H9 (cell line): Measurements from ENCODE around the gene CFAP61. TPM values are rescaled to one million over a fixed set of nuclear protein-coding genes. Genes with fewer than 3 reads are reported as not detected.

Source experiments
- DNase-seq: peaks from one replicate; pipeline ENCODE4 v3.0.0-alpha.2; 2017
- H2AFZ ChIP-seq: one replicate; pipeline ENCODE4 v1.6.1; 2013; ENCODE audit warnings: mild to moderate bottlenecking, low read length, control low read depth, moderate library complexity
- H2AK5ac ChIP-seq: 2 replicates; pipeline ENCODE4 v1.6.1; 2013; ENCODE audit warnings: low read length, control low read depth, mixed read lengths; ENCODE audit not compliant: insufficient read length
- H2BK120ac ChIP-seq: one replicate; pipeline ENCODE4 v1.6.1; 2013; ENCODE audit warnings: low read depth, mild to moderate bottlenecking, low read length, control low read depth, inconsistent platforms; ENCODE audit not compliant: poor library complexity, severe bottlenecking
- H2BK12ac ChIP-seq: 2 replicates; pipeline ENCODE4 v1.6.1; 2013; ENCODE audit warnings: low read length, control low read depth, mixed read lengths, low read depth; ENCODE audit not compliant: insufficient read length
- H2BK15ac ChIP-seq: 2 replicates; pipeline ENCODE4 v1.6.1; 2013; ENCODE audit warnings: low read depth, low read length, control low read depth
- H2BK20ac ChIP-seq: one replicate; pipeline ENCODE4 v1.6.1; 2013; ENCODE audit warnings: low read depth, mild to moderate bottlenecking, low read length, control low read depth, inconsistent platforms; ENCODE audit not compliant: poor library complexity, severe bottlenecking
- H2BK5ac ChIP-seq: 2 replicates; pipeline ENCODE4 v1.6.1; 2013; ENCODE audit warnings: low read length, control low read depth, mixed read lengths; ENCODE audit not compliant: insufficient read length
- H3K14ac ChIP-seq: 2 replicates; pipeline ENCODE4 v1.6.1; 2013; ENCODE audit warnings: low read length, control low read depth; ENCODE audit not compliant: insufficient read depth
- H3K18ac ChIP-seq: 2 replicates; pipeline ENCODE4 v1.6.1; 2013; ENCODE audit warnings: low read depth, mild to moderate bottlenecking, mixed read lengths, low read length, control low read depth; ENCODE audit not compliant: insufficient read length
- H3K23ac ChIP-seq: 2 replicates; pipeline ENCODE4 v1.6.1; 2013; ENCODE audit warnings: low read length, control low read depth, mixed read lengths, low read depth; ENCODE audit not compliant: insufficient read length
- H3K23me2 ChIP-seq: 2 replicates; pipeline ENCODE4 v1.6.1; 2013; ENCODE audit warnings: low read depth, mild to moderate bottlenecking, mixed read lengths, low read length, control low read depth; ENCODE audit not compliant: insufficient read length, poor library complexity, severe bottlenecking
- H3K27ac ChIP-seq: 2 replicates; pipeline ENCODE4 v1.5.1; 2013; ENCODE audit warnings: low read length, control low read depth, mixed read lengths, low read depth; ENCODE audit not compliant: insufficient read length
- H3K27me3 ChIP-seq: 2 replicates; pipeline ENCODE4 v1.6.1; 2013; ENCODE audit warnings: low read length, control low read depth, inconsistent platforms; ENCODE audit not compliant: insufficient read depth
- H3K4ac ChIP-seq: 2 replicates; pipeline ENCODE4 v1.6.1; 2013; ENCODE audit warnings: low read depth, mild to moderate bottlenecking, control low read depth, inconsistent platforms, low read length, moderate library complexity
- H3K4me1 ChIP-seq: 2 replicates; pipeline ENCODE4 v1.6.1; 2013; ENCODE audit warnings: low read length, control low read depth, inconsistent platforms; ENCODE audit not compliant: insufficient read depth
- H3K4me2 ChIP-seq: 2 replicates; pipeline ENCODE4 v1.6.1; 2013; ENCODE audit warnings: low read length, control low read depth, mixed read lengths; ENCODE audit not compliant: insufficient read length, insufficient read depth
- H3K56ac ChIP-seq: 2 replicates; pipeline ENCODE4 v1.6.1; 2013; ENCODE audit warnings: low read depth, mild to moderate bottlenecking, mixed read lengths, low read length, control low read depth; ENCODE audit not compliant: insufficient read length
- H3K79me1 ChIP-seq: 2 replicates; pipeline ENCODE4 v1.6.1; 2013; ENCODE audit warnings: low read depth, mild to moderate bottlenecking, moderate library complexity, low read length, control low read depth, inconsistent platforms; ENCODE audit not compliant: insufficient read depth, poor library complexity, severe bottlenecking
- H3K79me2 ChIP-seq: 2 replicates; pipeline ENCODE4 v1.6.1; 2013; ENCODE audit warnings: low read length, control low read depth, inconsistent platforms; ENCODE audit not compliant: insufficient read depth
- H3K9ac ChIP-seq: 2 replicates; pipeline ENCODE4 v1.6.1; 2013; ENCODE audit warnings: low read length, control low read depth, mixed read lengths; ENCODE audit not compliant: insufficient read length; ENCODE audit errors: extremely low read depth
- H3K9me3 ChIP-seq: one replicate; pipeline ENCODE4 v1.6.1; 2013; ENCODE audit warnings: low read depth, low read length, inconsistent platforms; ENCODE audit not compliant: control insufficient read depth
- H3T11ph ChIP-seq: one replicate; pipeline ENCODE4 v1.6.1; 2013; ENCODE audit warnings: mild to moderate bottlenecking, low read length, control low read depth, inconsistent platforms
- H4K20me1 ChIP-seq: one replicate; pipeline ENCODE4 v1.6.1; 2013; ENCODE audit not compliant: control insufficient read depth, insufficient read length, insufficient read depth
- H4K5ac ChIP-seq: 2 replicates; pipeline ENCODE4 v1.6.1; 2013; ENCODE audit warnings: low read depth, mild to moderate bottlenecking, mixed read lengths, low read length, control low read depth; ENCODE audit not compliant: insufficient read length
- H4K8ac ChIP-seq: replicated peaks from 2 replicates; pipeline ENCODE4 v1.6.1; 2013; ENCODE audit warnings: low read length, control low read depth, mixed read lengths, low read depth; ENCODE audit not compliant: insufficient read length
- H4K91ac ChIP-seq: 2 replicates; pipeline ENCODE4 v1.6.1; 2013; ENCODE audit warnings: low read depth, mild to moderate bottlenecking, moderate library complexity, mixed read lengths, low read length, control low read depth; ENCODE audit not compliant: insufficient read length
- H3K27ac Mint-ChIP-seq, 3 experiments: 2 replicates in 2 of 3; 3 replicates in 1 of 3; pipeline ENCODE4 v1.8.0; 2020 to 2021; ENCODE audit warnings: mixed read lengths in 3 of 3, mild to moderate bottlenecking in 1 of 3, moderate library complexity in 1 of 3
- H3K27me3 Mint-ChIP-seq: 2 replicates; pipeline ENCODE4 v1.8.0; 2021; ENCODE audit warnings: low read depth, mild to moderate bottlenecking, moderate library complexity, mixed read lengths
- H3K36me3 Mint-ChIP-seq, 3 experiments: 2 replicates in 2 of 3; 3 replicates in 1 of 3; pipeline ENCODE4 v1.8.0; 2020 to 2021; ENCODE audit warnings: low read depth in 3 of 3, mixed read lengths in 3 of 3; ENCODE audit not compliant: insufficient read depth in 1 of 3
- H3K4me1 Mint-ChIP-seq, 2 experiments: 2 replicates each; pipeline ENCODE4 v1.8.0; 2020; ENCODE audit warnings: mixed read lengths in 2 of 2
- H3K4me3 Mint-ChIP-seq, 2 experiments: 2 replicates in 1 of 2; 3 replicates in 1 of 2; pipeline ENCODE4 v1.8.0; 2020 to 2021; ENCODE audit warnings: mild to moderate bottlenecking in 2 of 2, mixed read lengths in 2 of 2, moderate library complexity in 1 of 2
- H3K9me3 Mint-ChIP-seq, 2 experiments: 2 replicates in 1 of 2; 3 replicates in 1 of 2; pipeline ENCODE4 v1.8.0; 2020; ENCODE audit warnings: mild to moderate bottlenecking in 2 of 2, mixed read lengths in 2 of 2, moderate library complexity in 1 of 2
- WGBS: extraction: QIAGEN DNeasy Blood & Tissue Kit; methylation state at CpG from one replicate; pipeline ENCODE4 v1.1.7; 2013; ENCODE audit warnings: missing lambda C conversion rate, low lambda C conversion rate, mixed read lengths; ENCODE audit not compliant: insufficient read length; ENCODE audit errors: extremely low coverage; 5-methylcytosine and 5-hydroxymethylcytosine counted together
- total RNA-seq: library from RNA; stranded (reverse); gene quantifications from 2 replicates; pipeline ENCODE4 v1.2.1, GENCODE V29; 2021
- TF ChIP-seq, protein P1 (sequence below): fragments of 200-600 bp; sonication (generic); conservative IDR thresholded peaks from 3 replicates; pipeline ENCODE4 v1.8.0; 2021; ENCODE audit warnings: antibody characterized with exemption, mild to moderate bottlenecking

CFAP61 gene
- total RNA-seq, 1 experiment from 2014 or later, result 0.44 TPM

DNA sequence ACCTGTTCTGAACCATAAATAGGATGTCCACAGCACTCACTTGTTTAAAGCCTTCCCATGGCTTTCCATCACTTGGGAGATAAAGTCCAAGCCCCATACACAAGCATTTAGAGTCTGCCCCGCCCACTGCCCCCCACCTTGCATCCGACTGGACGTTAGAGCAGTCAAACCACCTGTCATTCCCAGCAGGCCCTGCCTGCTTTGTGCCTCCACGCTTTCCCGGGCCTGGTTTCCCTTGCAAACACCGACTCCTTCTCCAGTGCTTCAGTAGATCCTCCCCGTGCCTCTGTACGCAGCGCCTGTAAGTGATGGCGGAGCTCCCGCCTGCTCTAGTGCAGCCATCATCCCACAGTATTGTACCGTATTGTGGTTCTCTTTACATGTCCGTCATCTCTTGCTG, 277.2 kb downstream of the CFAP61 start:
- H3K36me3 Mint-ChIP-seq, result no peaks in the 10 kb centered on the region

More for the DNA sequence above, 277.2 kb downstream of the CFAP61 start:
- Histone ChIP-seq H3K9me3 (no peaks in the 10 kb centered on the region), H2BK5ac (no peak overlapping the region), H4K20me1 (no peaks in the 10 kb centered on the region), H2BK15ac (no peak overlapping the region), H4K5ac (no peak overlapping the region), H3K4ac (no peak overlapping the region), H3K23ac (no peak overlapping the region), H3K14ac (no peak overlapping the region), H3K4me2 (no peak overlapping the region), H2AK5ac (no peak overlapping the region), H3K23me2 (no peaks in the 10 kb centered on the region), H4K8ac (no peak overlapping the region), H3K79me2 (no peaks in the 10 kb centered on the region; the same call in 1 of the 2 replicates), H3K79me1 (no peaks in the 10 kb centered on the region), H4K91ac (no peak overlapping the region), H3T11ph (no peak overlapping the region), H3K27me3 (no peaks in the 10 kb centered on the region), H3K18ac (no peak overlapping the region), H3K56ac (no peak overlapping the region), H2BK120ac (no peak overlapping the region), H3K27ac (no peak overlapping the region), H3K9ac (no peak overlapping the region), H2BK12ac (no peak overlapping the region), H3K4me1 (no peaks in the 10 kb centered on the region), H2AFZ (no peak overlapping the region), H2BK20ac (no peak overlapping the region)
- H3K4me3 Mint-ChIP-seq, result no peak overlapping the region; a peak in 1 of 5 replicates
- TF ChIP-seq, protein P1, sequence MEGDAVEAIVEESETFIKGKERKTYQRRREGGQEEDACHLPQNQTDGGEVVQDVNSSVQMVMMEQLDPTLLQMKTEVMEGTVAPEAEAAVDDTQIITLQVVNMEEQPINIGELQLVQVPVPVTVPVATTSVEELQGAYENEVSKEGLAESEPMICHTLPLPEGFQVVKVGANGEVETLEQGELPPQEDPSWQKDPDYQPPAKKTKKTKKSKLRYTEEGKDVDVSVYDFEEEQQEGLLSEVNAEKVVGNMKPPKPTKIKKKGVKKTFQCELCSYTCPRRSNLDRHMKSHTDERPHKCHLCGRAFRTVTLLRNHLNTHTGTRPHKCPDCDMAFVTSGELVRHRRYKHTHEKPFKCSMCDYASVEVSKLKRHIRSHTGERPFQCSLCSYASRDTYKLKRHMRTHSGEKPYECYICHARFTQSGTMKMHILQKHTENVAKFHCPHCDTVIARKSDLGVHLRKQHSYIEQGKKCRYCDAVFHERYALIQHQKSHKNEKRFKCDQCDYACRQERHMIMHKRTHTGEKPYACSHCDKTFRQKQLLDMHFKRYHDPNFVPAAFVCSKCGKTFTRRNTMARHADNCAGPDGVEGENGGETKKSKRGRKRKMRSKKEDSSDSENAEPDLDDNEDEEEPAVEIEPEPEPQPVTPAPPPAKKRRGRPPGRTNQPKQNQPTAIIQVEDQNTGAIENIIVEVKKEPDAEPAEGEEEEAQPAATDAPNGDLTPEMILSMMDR, result no peak
- no peaks in the 10 kb centered on the region for H3K9me3 Mint-ChIP-seq
- no peak for DNase-seq
- H3K27ac Mint-ChIP-seq, result no peak overlapping the region; a peak in 1 of 7 replicates
- H3K4me1 Mint-ChIP-seq, result no peaks in the 10 kb centered on the region
- H3K27me3 Mint-ChIP-seq, result no peaks in the 10 kb centered on the region
- no CpG with 5 or more reads among the region's 13 CpGs for WGBS
